Mucosa of descending colon (tissue), 3 donors: ENCODE data around the gene TMEM114. TPM values are rescaled to one million over a fixed set of nuclear protein-coding genes. Genes with fewer than 3 reads are reported as not detected.
A peak's percentile ranks its signal among the peaks of the same experiment; 100 is the strongest.

Experiments used
- ATAC-seq: fragments of 200-7000 bp; cut with Tn5 transposase; one replicate; pipeline ENCODE4 v1.9.1; 2020; ENCODE audit warnings: mild to moderate bottlenecking, moderate library complexity
- DNase-seq, 3 donors: peaks; one replicate each; pipeline ENCODE4 v3.0.0-alpha.2; 2020
- H3K36me3 ChIP-seq: fragments of 200-600 bp; one replicate; pipeline ENCODE4 v1.8.0; 2021; ENCODE audit warnings: low read depth, mild to moderate bottlenecking
- H3K4me1 ChIP-seq: fragments of 200-600 bp; one replicate; pipeline ENCODE4 v1.8.0; 2021; ENCODE audit warnings: low read depth, mild to moderate bottlenecking
- H3K4me3 ChIP-seq: fragments of 200-600 bp; one replicate; pipeline ENCODE4 v1.8.0; 2021; ENCODE audit warnings: mild to moderate bottlenecking
- H3K9me3 ChIP-seq: fragments of 200-600 bp; one replicate; pipeline ENCODE4 v1.8.0; 2021; ENCODE audit warnings: mild to moderate bottlenecking
- CTCF ChIP-seq: fragments of 200-600 bp; IDR thresholded peaks from one replicate; pipeline ENCODE4 v1.8.0; 2022; ENCODE audit warnings: antibody characterized with exemption, mild to moderate bottlenecking
- intact Hi-C, 2 donors: fragments of 100-400 bp; cut with DNase I in 1 of 2; cut with micrococcal nuclease in 1 of 2; formaldehyde crosslinking; loops; one replicate each; pipeline versions ENCODE4 v1.11.0 to v1.11.1; 2022; cut with DNase I, micrococcal nuclease
- total RNA-seq, 3 donors: library from RNA; stranded (reverse); fragmentation: NEBNext Ultra II Directional in 2 of 3; extraction: Animal tissue kit (Norgen Biotek cat#: 25700) in 2 of 3; gene quantifications; one replicate each; pipeline versions ENCODE4 v1.2.1 to v1.2.4, GENCODE V29; 2021 to 2023
- donor health status: DM: no; HTN: no; CAD: no; lungs with moderate emphysema.
- donor health status: DM: no; HTN: no; CAD: no.
- donor health status: DM: no; HTN: yes; CAD: no.

TMEM114 gene
- total RNA-seq, 3 donors from 2014 or later, result 0.60 TPM; not detected in 2

GRCh38 chr16:8594149-8594666 is 3.9 kb upstream of the TMEM114 start:
- TF ChIP-seq CTCF, result no peak
- Histone ChIP-seq H3K4me3 (no peak overlapping the region), H3K4me1 (peaks cover 7% of the 10 kb centered on the region), H3K9me3 (peaks cover 4% of the 10 kb centered on the region), H3K36me3 (no peaks in the 10 kb centered on the region)
- DNase-seq, result no peak
- intact Hi-C loops, result no loop called here
- no peak for ATAC-seq

- no peak overlapping the region for H3K4me3 ChIP-seq
- H3K9me3 ChIP-seq, result peaks cover 2% of the 10 kb centered on the region
- peaks cover 7% of the 10 kb centered on the region for H3K4me1 ChIP-seq
- DNase-seq (no peak), ATAC-seq (no peak)
- TF ChIP-seq CTCF, result no peak
- H3K36me3 ChIP-seq, result no peaks in the 10 kb centered on the region
- intact Hi-C loops, result no loop called here
Measured at GRCh38 chr16:8591451-8591850, 1.1 kb upstream of the TMEM114 start.

- no peaks in the 10 kb centered on the region for H3K36me3 ChIP-seq
- no peak for DNase-seq
- no peak for ATAC-seq
- peaks cover 7% of the 10 kb centered on the region for H3K4me1 ChIP-seq
- no peaks in the 10 kb centered on the region for H3K9me3 ChIP-seq
- intact Hi-C loops, result no loop called here
- no peak overlapping the region for H3K4me3 ChIP-seq
- no peak for TF ChIP-seq CTCF
Measured at GRCh38 chr16:8590811-8591210, 500 bp upstream of the TMEM114 start.

- H3K4me3 ChIP-seq, result no peak overlapping the region
- no peaks in the 10 kb centered on the region for H3K9me3 ChIP-seq
- no peaks in the 10 kb centered on the region for H3K36me3 ChIP-seq
- ATAC-seq, result peak; percentile 49
- no peak for DNase-seq
- TF ChIP-seq CTCF, result no peak
- intact Hi-C loops, result no loop called here
- H3K4me1 ChIP-seq, result peaks cover 7% of the 10 kb centered on the region
Measured at GRCh38 chr16:8589057-8589899, 1.0 kb downstream of the TMEM114 start.

GRCh38 chr16:8588682-8589056 is 1.6 kb downstream of the TMEM114 start:
- ATAC-seq (no peak), DNase-seq (no peak)
- Histone ChIP-seq H3K9me3 (no peaks in the 10 kb centered on the region), H3K4me3 (no peak overlapping the region), H3K4me1 (peaks cover 7% of the 10 kb centered on the region), H3K36me3 (no peaks in the 10 kb centered on the region)
- intact Hi-C loops, result no loop called here
- no peak for TF ChIP-seq CTCF
